Gastrocnemius medialis (tissue), 4 donors: ENCODE measurements around the gene SNCAIP. TPM values are rescaled to one million over a fixed set of nuclear protein-coding genes. Genes with fewer than 3 reads are reported as not detected.

ENCODE experiments used
- ATAC-seq, 2 donors: fragments of 150-250 bp; one replicate each; pipeline ENCODE4 v1.9.1; 2016
- DNase-seq, 2 donors: peaks; one replicate each; pipeline ENCODE4 v3.0.0-alpha.2; 2019
- H3K27ac ChIP-seq, 4 donors: fragments of 200-600 bp; sonication (generic); 1 replicate in 1 of 4; 2 replicates in 3 of 4; pipeline ENCODE4 v1.5.1; 2016 to 2018; ENCODE audit warnings: mild to moderate bottlenecking in 2 of 4, moderate library complexity in 1 of 4
- H3K27me3 ChIP-seq, 3 donors: fragments of 200-600 bp; sonication (generic) in 2 of 3; 1 replicate in 1 of 3; 2 replicates in 2 of 3; pipeline versions ENCODE4 v1.5.1 to v1.6.0; 2016 to 2019; ENCODE audit warnings: mild to moderate bottlenecking in 1 of 3, moderate library complexity in 1 of 3
- H3K36me3 ChIP-seq, 2 donors: fragments of 200-600 bp; sonication (generic) in 1 of 2; one replicate each; pipeline ENCODE4 v1.5.1; 2017 to 2018
- H3K4me1 ChIP-seq, 2 donors: fragments of 200-600 bp; sonication (generic) in 1 of 2; one replicate each; pipeline ENCODE4 v1.5.1; 2016 to 2017; ENCODE audit warnings: mild to moderate bottlenecking in 2 of 2
- H3K4me3 ChIP-seq, 4 donors: fragments of 200-600 bp; sonication (generic) in 3 of 4; 1 replicate in 1 of 4; 2 replicates in 3 of 4; pipeline ENCODE4 v1.5.1; 2016 to 2019; ENCODE audit warnings: mild to moderate bottlenecking in 2 of 4
- H3K9me3 ChIP-seq, 3 donors: fragments of 200-600 bp; sonication (generic) in 2 of 3; 1 replicate in 1 of 3; 2 replicates in 2 of 3; pipeline ENCODE4 v1.5.1; 2016 to 2019
- CTCF ChIP-seq, 5 experiments: fragments of 450-650 bp in 3 of 5; fragments of 200-600 bp in 2 of 5; sonication (generic) in 2 of 5; IDR thresholded peaks in 4 of 5; conservative IDR thresholded peaks in 1 of 5; 1 replicate in 4 of 5; 2 replicates in 1 of 5; pipeline ENCODE4 v1.5.1; 2016 to 2019; ENCODE audit warnings: antibody characterized with exemption in 5 of 5, mild to moderate bottlenecking in 3 of 5, moderate library complexity in 3 of 5
- POLR2A ChIP-seq, 2 donors: fragments of 450-650 bp; IDR thresholded peaks; one replicate each; pipeline ENCODE4 v1.6.1; 2017; ENCODE audit warnings: antibody characterized with exemption in 2 of 2, mild to moderate bottlenecking in 2 of 2, moderate library complexity in 2 of 2
- in situ Hi-C, 4 donors: fragments of 200-750 bp; cut with MboI; loops; one replicate each; pipeline versions ENCODE4 v1.15.0 to v1.8.0; 2017; ENCODE audit warnings: low sequenced_read_pairs in 4 of 4
- intact Hi-C: fragments of 100-400 bp; cut with DNase I; formaldehyde crosslinking; loops from one replicate; pipeline ENCODE4 v1.15.1; 2023; ENCODE audit warnings: low total_unique reads
- total RNA-seq, 4 donors: library from RNA; depleted of rRNA; stranded (reverse); fragments of >200 nt; gene quantifications; one replicate each; pipeline versions ENCODE4 v1.1.0 to v1.2.3, GENCODE V29; 2016

Gene SNCAIP
- total RNA-seq, 4 donors from 2014 or later: 0.22 to 3.1 (median 0.53) TPM

GRCh38 chr5:122419142-122419894, 107.3 kb downstream of the SNCAIP start:
- Histone ChIP-seq H3K9me3 (no peaks in the 10 kb centered on the region), H3K27ac (no peak overlapping the region), H3K36me3 (no peaks in the 10 kb centered on the region), H3K4me1 (no peaks in the 10 kb centered on the region), H3K27me3 (no peaks in the 10 kb centered on the region), H3K4me3 (no peak overlapping the region)
- in situ Hi-C loops (loop anchor here in 2 of 4 donors (10.0 to 25.0 kb wide), 2 partner anchors 225 to 232 kb away; no protein-coding TSS in a partner anchor), intact Hi-C loops (loop anchor here (10.0 kb wide), 2 partner anchors 105 to 225 kb away; partner anchors contain the start of gene SNCAIP)
- ATAC-seq: no peak
- no peak for DNase-seq
- TF ChIP-seq CTCF (IDR thresholded peaks at IDR 0.05 in 4 of 5, conservative IDR thresholded peaks at IDR 0.05 in 1 of 5): no peak
- no peak for TF ChIP-seq POLR2A (IDR thresholded peaks at IDR 0.05)

GRCh38 chr5:122420091-122420490, 108.1 kb downstream of the SNCAIP start:
- H3K4me3 ChIP-seq: no peak overlapping the region
- intact Hi-C loops: no loop called here
- no peak for TF ChIP-seq CTCF (IDR thresholded peaks at IDR 0.05 in 4 of 5, conservative IDR thresholded peaks at IDR 0.05 in 1 of 5)
- no peak for TF ChIP-seq POLR2A (IDR thresholded peaks at IDR 0.05)
- in situ Hi-C loops: loop anchor here in 1 of 4 donors (25.0 kb wide), 1 partner anchor 233 kb away; no protein-coding TSS in a partner anchor
- no peaks in the 10 kb centered on the region for H3K27me3 ChIP-seq
- H3K4me1 ChIP-seq: no peaks in the 10 kb centered on the region
- no peaks in the 10 kb centered on the region for H3K9me3 ChIP-seq
- DNase-seq: no peak
- no peak overlapping the region for H3K27ac ChIP-seq
- ATAC-seq: no peak
- H3K36me3 ChIP-seq: no peaks in the 10 kb centered on the region

GRCh38 chr5:122420537-122421236, 108.7 kb downstream of the SNCAIP start:
- no peaks in the 10 kb centered on the region for H3K27me3 ChIP-seq
- no peak for TF ChIP-seq POLR2A (IDR thresholded peaks at IDR 0.05)
- no peak for TF ChIP-seq CTCF (IDR thresholded peaks at IDR 0.05 in 4 of 5, conservative IDR thresholded peaks at IDR 0.05 in 1 of 5)
- H3K27ac ChIP-seq: no peak overlapping the region
- H3K4me3 ChIP-seq: no peak overlapping the region
- no peaks in the 10 kb centered on the region for H3K4me1 ChIP-seq
- no peak for DNase-seq
- intact Hi-C loops: no loop called here
- in situ Hi-C loops: loop anchor here in 1 of 4 donors (25.0 kb wide), 1 partner anchor 233 kb away; no protein-coding TSS in a partner anchor
- no peak for ATAC-seq
- H3K9me3 ChIP-seq: no peaks in the 10 kb centered on the region
- no peaks in the 10 kb centered on the region for H3K36me3 ChIP-seq

GRCh38 chr5:122421374-122422079, 109.5 kb downstream of the SNCAIP start:
- H3K27ac ChIP-seq: no peak overlapping the region
- in situ Hi-C loops (loop anchor here in 1 of 4 donors (25.0 kb wide), 1 partner anchor 234 kb away; no protein-coding TSS in a partner anchor), intact Hi-C loops (no loop called here)
- H3K27me3 ChIP-seq: no peaks in the 10 kb centered on the region
- no peaks in the 10 kb centered on the region for H3K4me1 ChIP-seq
- no peak for ATAC-seq
- H3K36me3 ChIP-seq: no peaks in the 10 kb centered on the region
- H3K9me3 ChIP-seq: no peaks in the 10 kb centered on the region
- DNase-seq: no peak
- TF ChIP-seq POLR2A (IDR thresholded peaks at IDR 0.05) (no peak), CTCF (IDR thresholded peaks at IDR 0.05 in 4 of 5, conservative IDR thresholded peaks at IDR 0.05 in 1 of 5) (no peak)
- H3K4me3 ChIP-seq: no peak overlapping the region
